K562 (cell line): ENCODE measurements around the gene KAT5. TPM values are rescaled to one million over a fixed set of nuclear protein-coding genes. Genes with fewer than 3 reads are reported as not detected.
"Not testable (repeated sequence)": the region's sequence is repeated elsewhere in the genome, so short reads cannot be mapped to it uniquely, and the experiment has no call there.

Source experiments
- ATAC-seq: fragments of 200-7000 bp; cut with Tn5 transposase; 3 replicates; pipeline ENCODE4 v1.9.1; 2020; ENCODE audit warnings: moderate library complexity
- BruUV-seq: library from RNA; stranded (reverse); fragments of 400-500 nt; replicated peaks from 2 replicates; lab custom pipeline; 2021; lab: Mats Ljungman, UMichigan
- CTCF ChIA-PET: fragments of 300-600 bp; formaldehyde crosslinking; extraction: SDS; loops from one replicate; lab custom pipeline; 2021; ENCODE audit warnings: low intra/inter-chr PET ratio; lab: Yijun Ruan, JAX
- POLR2A ChIA-PET: fragments of 300-600, 350-650 bp; sonication (Branson Sonifier 250); formaldehyde crosslinking; extraction: SDS; loops from one replicate; lab custom pipeline; 2021; ENCODE audit warnings: antibody characterized with exemption, inconsistent platforms; lab: Yijun Ruan, JAX
- DNase-seq, 4 experiments: peaks; one replicate each; pipeline versions ENCODE4 v3.0.0 to v3.0.0-alpha.2; 2011 to 2018; ENCODE audit warnings: low spot score in 3 of 4, mixed read lengths in 3 of 4; ENCODE audit errors: extremely low read depth in 1 of 4
- FAIRE-seq: peaks from 2 replicates; lab custom pipeline; 2011; peaks lifted over from hg19 to GRCh38; lab: Jason Lieb, UNC
- H2AFZ ChIP-seq: 2 replicates; pipeline ENCODE4 v1.6.0; 2011; ENCODE audit warnings: low read depth, low read length, control low read depth, inconsistent platforms
- H3K27ac ChIP-seq: fragments of 200-600 bp; 3 replicates; pipeline ENCODE4 v1.8.0; 2011; ENCODE audit warnings: low read depth, mild to moderate bottlenecking, control low read depth, inconsistent platforms, low read length, moderate library complexity, mixed read lengths; ENCODE audit errors: extremely low read depth
- H3K27me3 ChIP-seq, 2 experiments: fragments of 300-600 bp in 1 of 2; 2 replicates in 1 of 2; 3 replicates in 1 of 2; pipeline versions ENCODE4 v1.6.0 to v1.8.0; 2011; ENCODE audit warnings: inconsistent platforms in 2 of 2, low read length in 2 of 2, mild to moderate bottlenecking in 1 of 2, mixed read lengths in 1 of 2, moderate library complexity in 1 of 2; ENCODE audit not compliant: control insufficient read depth in 2 of 2, insufficient read depth in 2 of 2
- H3K36me3 ChIP-seq: fragments of 300-600 bp; 3 replicates; pipeline ENCODE4 v1.8.0; 2011; ENCODE audit warnings: mild to moderate bottlenecking, low read length, inconsistent platforms; ENCODE audit not compliant: control insufficient read depth, insufficient read depth
- H3K4me1 ChIP-seq, 2 experiments: fragments of 200-600 bp in 1 of 2; replicated peaks in 1 of 2; 2 replicates in 1 of 2; 3 replicates in 1 of 2; pipeline versions ENCODE4 v1.5.1 to v1.8.0; 2011; ENCODE audit warnings: inconsistent platforms in 2 of 2, low read length in 2 of 2, mild to moderate bottlenecking in 1 of 2, mixed read lengths in 1 of 2, moderate library complexity in 1 of 2; ENCODE audit not compliant: control insufficient read depth in 2 of 2, insufficient read depth in 2 of 2
- H3K4me2 ChIP-seq: 2 replicates; pipeline ENCODE4 v1.6.1; 2011; ENCODE audit warnings: low read length, control low read depth, inconsistent platforms, mixed read lengths; ENCODE audit not compliant: insufficient read depth
- H3K4me3 ChIP-seq: fragments of 200-600 bp; sonication (generic), shearing (Covaris generic); 2 replicates; pipeline ENCODE4 v1.5.1; 2016; ENCODE audit warnings: control low read depth, inconsistent platforms
- H3K79me2 ChIP-seq: fragments of 200-600 bp; 3 replicates; pipeline ENCODE4 v1.8.0; 2011; ENCODE audit warnings: low read length, inconsistent platforms; ENCODE audit not compliant: control insufficient read depth, insufficient read depth
- H3K9ac ChIP-seq, 2 experiments: 2 replicates each; pipeline versions ENCODE4 v1.6.0 to v1.6.1; 2011; ENCODE audit warnings: low read depth in 2 of 2, low read length in 2 of 2, control low read depth in 1 of 2, inconsistent platforms in 1 of 2, mild to moderate bottlenecking in 1 of 2, mixed read lengths in 1 of 2; ENCODE audit not compliant: insufficient read depth in 1 of 2
- H3K9me1 ChIP-seq: one replicate; pipeline ENCODE4 v1.6.0; 2011; ENCODE audit warnings: inconsistent platforms, mild to moderate bottlenecking, low read length, moderate library complexity; ENCODE audit not compliant: control insufficient read depth, insufficient read depth
- H3K9me3 ChIP-seq: replicated peaks from 2 replicates; pipeline ENCODE4 v1.5.1; 2011; ENCODE audit warnings: low read depth, low read length, inconsistent platforms; ENCODE audit not compliant: control insufficient read depth, insufficient read depth
- H4K20me1 ChIP-seq: replicated peaks from 2 replicates; pipeline ENCODE4 v1.6.1; 2011; ENCODE audit warnings: low read length, inconsistent platforms, mixed read lengths; ENCODE audit not compliant: control insufficient read depth, insufficient read depth
- CTCF ChIP-seq, 3 experiments: IDR thresholded peaks in 2 of 3; conservative IDR thresholded peaks in 1 of 3; 2 replicates each; pipeline ENCODE4 v1.5.1; 2011 to 2012; ENCODE audit warnings: low read length in 3 of 3, mild to moderate bottlenecking in 3 of 3, control low read depth in 2 of 3, improper control_type of control experiment in 1 of 3, inconsistent platforms in 1 of 3, low read depth in 1 of 3, mixed read lengths in 1 of 3, moderate library complexity in 1 of 3; ENCODE audit not compliant: insufficient read depth in 2 of 3
- GATAD2A ChIP-seq: fragments of 450-650 bp; IDR thresholded peaks from 2 replicates; pipeline ENCODE4 v1.6.1; 2017
- MXI1 ChIP-seq: IDR thresholded peaks from 2 replicates; pipeline ENCODE4 v1.6.1; 2011; ENCODE audit warnings: low read depth, mild to moderate bottlenecking, improper control_type of control experiment, low read length
- NCOA1 ChIP-seq: fragments of 450-650 bp; IDR thresholded peaks from 2 replicates; pipeline ENCODE4 v1.6.1; 2016; ENCODE audit warnings: low read depth
- NFXL1 ChIP-seq: fragments of 450-650 bp; formaldehyde crosslinking; IDR thresholded peaks from 2 replicates; pipeline ENCODE4 v1.4.0; 2021; ENCODE audit warnings: mild to moderate bottlenecking
- SOX6 ChIP-seq: fragments of 450-650 bp; IDR thresholded peaks from 2 replicates; pipeline ENCODE4 v1.6.1; 2014; ENCODE audit warnings: mild to moderate bottlenecking
- ZNF717 ChIP-seq: fragments of 250-450 bp; sonication (Bioruptor Pico); IDR thresholded peaks from 2 replicates; pipeline ENCODE4 v1.5.0; 2021
- ZNF764 ChIP-seq: fragments of 250-450 bp; sonication (Bioruptor Pico); IDR thresholded peaks from 2 replicates; pipeline ENCODE4 v1.4.0; 2020; ENCODE audit warnings: low read depth, mild to moderate bottlenecking, moderate library complexity
- WGBS: fragments of 100-300 bp; shearing (Covaris generic); methylation state at CpG from one replicate; pipeline ENCODE4 v1.1.6; 2016; ENCODE audit warnings: low coverage, mixed read lengths; ENCODE audit not compliant: insufficient coverage; ENCODE audit errors: missing lambda C conversion rate; 5-methylcytosine and 5-hydroxymethylcytosine counted together
- in situ Hi-C: fragments of 300-500 bp; cut with MboI; formaldehyde crosslinking; loops from 4 replicates; pipeline ENCODE4 v1.15.0; 2018; ENCODE audit warnings: inconsistent platforms, mixed read lengths
- intact Hi-C: fragments of 100-400 bp; cut with micrococcal nuclease; formaldehyde crosslinking; loops from 2 replicates; pipeline ENCODE4 v1.14.2; 2022
- polyA plus RNA-seq, 8 experiments: library from polyadenylated mRNA; depleted of rRNA in 4 of 8; stranded (reverse) in 5 of 8; unstranded in 3 of 8; fragments of >200 nt; fragmentation: Nextera tagmentation in 2 of 8; fragmentation: Illumina TruSeq in 1 of 8; extraction: Ambion mirVana in 2 of 8; extraction: Trizol in 1 of 8; gene quantifications; 2 replicates each; pipeline versions ENCODE4 v1.2.1 to v1.2.3, GENCODE V29; 2011 to 2014; ENCODE audit warnings: inconsistent platforms in 1 of 8, missing spikeins in 1 of 8
- total RNA-seq, 7 experiments: library from RNA; depleted of rRNA in 6 of 7; stranded (reverse); fragments of >200 nt in 6 of 7; fragmentation: Illumina TruSeq in 2 of 7; extraction: Trizol in 2 of 7; gene quantifications; 2 replicates each; pipeline versions ENCODE4 v1.2.1 to v1.2.3, GENCODE V29; 2011 to 2021; ENCODE audit warnings: low replicate concordance in 1 of 7
- TF ChIP-seq, protein P1 (sequence below): fragments of 200-800 bp; sonication (Bioruptor generic); IDR thresholded peaks from 2 replicates; pipeline ENCODE4 v1.6.1; 2017; ENCODE audit warnings: missing genetic modification characterization, missing compliant biosample characterization

Gene KAT5
- total and polyA plus RNA-seq, 9 of the 15 experiments (the other 6 are each of a cell fraction or from before 2014, with no cell fraction given), result 3.6 to 76.8 (median 52.7) TPM

- POLR2A ChIA-PET, result interaction anchor here (0.6 to 1.4 kb wide), 3 partner anchors 21 to 69 kb away, joined by 3 read pairs; no protein-coding TSS in a partner anchor
- CTCF ChIA-PET, result no interaction called here
- ATAC-seq (no peak), DNase-seq (no peak), FAIRE-seq (no peak)
- BruUV-seq, result no TSS peak
- Histone ChIP-seq H3K27me3 (no peaks in the 10 kb centered on the region; a peak in 1 of 5 replicates), H3K9me3 (no peaks in the 10 kb centered on the region), H3K27ac (no peak overlapping the region), H3K4me3 (no peak overlapping the region), H3K36me3 (no peaks in the 10 kb centered on the region), H3K9me1 (no peaks in the 10 kb centered on the region), H3K79me2 (no peaks in the 10 kb centered on the region), H3K4me1 (no peaks in the 10 kb centered on the region; a peak in 1 of 5 replicates), H3K9ac (no peak overlapping the region), H3K4me2 (no peak overlapping the region), H4K20me1 (no peaks in the 10 kb centered on the region), H2AFZ (peak overlapping the region; percentile 83)
- intact Hi-C loops, result no loop called here
- in situ Hi-C loops, result no loop called here
- 69% methylated on average over 5 of the region's 5 CpGs for WGBS
- no peak for TF ChIP-seq ZNF717 (CRISPR knock-in tag)
- TF ChIP-seq MXI1, result no peak
- TF ChIP-seq GATAD2A, result no peak
- TF ChIP-seq ZNF764 (CRISPR knock-in tag), result no peak
- TF ChIP-seq CTCF (IDR thresholded peaks at IDR 0.05 in 2 of 3, conservative IDR thresholded peaks at IDR 0.05 in 1 of 3; ENCODE audit: insufficient read depth in 2 of 3, low read depth in 1 of 3, low read length in 3 of 3), result no peak
- no peak for TF ChIP-seq SOX6
- TF ChIP-seq NFXL1 (CRISPR knock-in tag), result no peak
- TF ChIP-seq, protein P1, sequence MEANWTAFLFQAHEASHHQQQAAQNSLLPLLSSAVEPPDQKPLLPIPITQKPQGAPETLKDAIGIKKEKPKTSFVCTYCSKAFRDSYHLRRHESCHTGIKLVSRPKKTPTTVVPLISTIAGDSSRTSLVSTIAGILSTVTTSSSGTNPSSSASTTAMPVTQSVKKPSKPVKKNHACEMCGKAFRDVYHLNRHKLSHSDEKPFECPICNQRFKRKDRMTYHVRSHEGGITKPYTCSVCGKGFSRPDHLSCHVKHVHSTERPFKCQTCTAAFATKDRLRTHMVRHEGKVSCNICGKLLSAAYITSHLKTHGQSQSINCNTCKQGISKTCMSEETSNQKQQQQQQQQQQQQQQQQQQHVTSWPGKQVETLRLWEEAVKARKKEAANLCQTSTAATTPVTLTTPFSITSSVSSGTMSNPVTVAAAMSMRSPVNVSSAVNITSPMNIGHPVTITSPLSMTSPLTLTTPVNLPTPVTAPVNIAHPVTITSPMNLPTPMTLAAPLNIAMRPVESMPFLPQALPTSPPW (CRISPR knock-in tag), result no peak
- TF ChIP-seq NCOA1, result no peak
These were observed 31.8 kb upstream of the KAT5 start for GRCh38 chr11:65680192-65680743.

GRCh38 chr11:65683480-65683879, 28.6 kb upstream of the KAT5 start:
- H3K36me3 ChIP-seq, BruUV-seq, H2AFZ ChIP-seq, ATAC-seq, H3K4me1 ChIP-seq, H3K9me1 ChIP-seq, H3K4me2 ChIP-seq, H3K27me3 ChIP-seq, H3K9me3 ChIP-seq, H3K27ac ChIP-seq, FAIRE-seq, H3K4me3 ChIP-seq, intact Hi-C loops, H3K79me2 ChIP-seq, in situ Hi-C loops, CTCF ChIA-PET, H4K20me1 ChIP-seq, DNase-seq, H3K9ac ChIP-seq: not testable (repeated sequence)
- 38% methylated on average over 6 of the region's 6 CpGs for WGBS
- POLR2A ChIA-PET, result interaction anchor here (0.7 kb wide), 1 partner anchor 8 kb away, joined by 4 read pairs; no protein-coding TSS in a partner anchor
